NK-92 (cell line): ENCODE measurements around the gene SUPT3H.

Experiments
- DNase-seq: peaks from one replicate; lab custom pipeline; 2025; ENCODE audit not compliant: unreplicated experiment; lab: John Stamatoyannopoulos, UW

Gene SUPT3H

DNA sequence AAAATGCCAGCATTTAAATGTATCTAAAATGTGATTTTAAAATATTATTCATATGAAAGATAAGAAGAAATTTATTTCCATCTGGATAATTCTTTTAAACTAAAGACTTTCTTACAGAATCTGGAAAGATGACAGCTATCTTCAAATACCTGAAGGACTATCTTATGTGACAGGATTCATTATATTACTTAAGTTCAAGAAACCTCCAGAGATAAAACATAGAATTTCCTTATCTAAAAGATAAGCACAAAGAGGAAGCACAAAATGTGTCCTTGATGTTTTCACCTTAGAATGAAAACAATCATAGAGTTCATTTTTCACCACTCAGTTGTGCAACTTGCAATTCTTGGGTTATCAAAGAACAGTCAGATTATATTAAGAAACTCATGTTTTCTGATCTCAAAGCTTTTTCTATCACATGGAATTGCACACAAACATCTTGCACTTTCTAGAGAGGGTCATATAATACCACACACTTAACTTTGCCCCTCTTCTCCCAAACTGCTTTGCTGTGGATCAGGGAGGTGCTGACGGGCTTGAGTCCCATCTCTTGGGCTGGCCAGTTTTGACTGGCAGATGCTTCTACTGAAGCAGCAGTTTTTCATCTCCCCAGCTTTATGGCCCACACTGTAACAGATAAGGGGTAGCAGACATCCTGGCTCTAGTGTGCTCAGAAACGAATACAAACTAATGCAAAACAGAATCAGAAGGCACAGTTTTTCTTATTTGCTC, 522.9 kb downstream of the SUPT3H start:
- no peak for DNase-seq

DNA sequence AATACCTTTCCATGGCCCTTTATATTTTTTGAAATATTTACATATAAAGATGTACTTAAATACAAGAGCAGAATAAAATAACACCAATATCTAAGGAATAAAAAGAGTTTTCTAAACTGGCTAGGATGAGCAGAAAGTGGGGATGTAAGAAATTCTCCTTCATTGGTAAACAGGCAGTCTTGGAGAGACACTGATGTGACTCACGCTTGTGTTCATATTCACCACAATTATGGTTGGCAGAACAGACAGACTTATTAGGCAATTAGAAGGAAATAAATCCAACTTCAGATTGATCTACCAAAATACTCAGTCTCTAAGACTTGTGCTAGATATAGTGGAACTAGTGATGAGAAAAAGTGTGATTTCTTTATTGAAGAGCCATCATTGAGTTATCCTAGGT, 526.6 kb downstream of the SUPT3H start:
- DNase-seq, result no peak

DNA sequence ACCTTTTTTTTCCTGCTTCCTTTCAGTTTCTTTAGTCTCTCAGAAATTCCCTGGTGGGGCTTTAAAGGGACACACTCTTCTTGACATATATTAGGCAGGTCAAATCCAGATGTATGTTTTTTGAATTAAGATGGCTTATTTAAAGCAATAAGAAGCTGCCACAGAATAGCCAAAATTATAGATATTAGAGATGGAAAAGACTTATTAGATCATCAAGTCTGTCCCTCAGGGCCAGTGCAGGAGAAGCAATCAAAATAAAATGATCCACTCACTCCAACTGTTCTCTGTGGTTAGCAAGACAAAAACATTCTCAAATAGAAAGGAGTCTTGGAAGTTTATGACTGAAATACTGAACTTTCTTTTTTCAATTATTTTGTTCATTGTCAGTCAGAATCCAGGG, 527.4 kb downstream of the SUPT3H start:
- DNase-seq, result no peak

DNA sequence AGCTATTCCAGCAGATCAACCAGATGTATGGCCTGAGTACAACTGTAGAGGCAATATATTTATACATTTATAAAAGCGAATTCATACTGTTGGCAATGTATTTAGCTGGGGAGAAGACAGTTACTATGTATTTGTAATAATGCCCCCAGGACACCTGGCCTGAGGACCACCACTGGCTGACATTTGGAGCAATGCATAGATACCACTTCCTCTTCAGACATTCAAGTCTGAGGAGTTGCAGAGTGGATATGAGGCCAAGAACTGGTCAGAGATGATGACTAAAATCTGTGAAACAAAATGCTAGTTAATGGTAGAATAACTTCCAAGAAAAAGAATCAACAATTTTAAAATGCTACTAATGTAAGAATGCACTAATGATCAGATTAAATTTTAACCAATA, 527.9 kb downstream of the SUPT3H start:
- DNase-seq, result no peak

DNA sequence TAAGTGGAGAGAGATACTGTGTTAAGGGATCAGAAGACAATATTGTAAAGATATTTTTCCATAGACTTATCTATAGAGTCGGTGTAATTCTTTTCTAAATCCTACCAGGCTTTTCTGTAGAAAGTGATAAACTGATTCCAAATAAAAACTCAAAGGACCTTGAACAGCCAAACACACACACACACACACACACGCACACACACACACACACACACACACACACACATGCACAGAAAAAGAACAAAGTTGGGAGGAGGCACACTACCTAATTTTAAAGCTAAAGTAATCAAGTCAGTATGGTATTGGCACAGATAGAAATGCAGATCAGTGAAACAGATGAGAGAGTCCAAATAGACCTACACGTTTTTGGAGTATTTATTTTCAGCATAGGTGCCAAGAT, 534.0 kb downstream of the SUPT3H start:
- DNase-seq, result no peak

DNA sequence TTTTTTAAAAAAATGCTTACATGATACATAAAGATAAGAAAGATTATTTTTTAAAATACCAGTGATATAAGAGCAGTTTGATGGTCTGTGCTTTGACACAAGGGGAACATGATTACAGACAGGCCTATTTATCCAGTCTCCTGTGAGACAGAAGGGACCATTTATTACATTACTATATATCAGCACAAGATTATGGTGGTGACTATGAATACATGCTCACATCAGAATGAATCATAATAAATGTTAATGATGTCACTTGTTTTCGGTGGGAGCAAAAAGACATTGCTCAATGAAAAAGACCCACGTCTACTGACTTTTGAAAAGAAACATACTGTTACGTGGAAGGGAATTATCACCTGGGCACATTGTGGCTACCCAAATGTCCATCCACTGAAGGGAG, 535.1 kb downstream of the SUPT3H start:
- no peak for DNase-seq

DNA sequence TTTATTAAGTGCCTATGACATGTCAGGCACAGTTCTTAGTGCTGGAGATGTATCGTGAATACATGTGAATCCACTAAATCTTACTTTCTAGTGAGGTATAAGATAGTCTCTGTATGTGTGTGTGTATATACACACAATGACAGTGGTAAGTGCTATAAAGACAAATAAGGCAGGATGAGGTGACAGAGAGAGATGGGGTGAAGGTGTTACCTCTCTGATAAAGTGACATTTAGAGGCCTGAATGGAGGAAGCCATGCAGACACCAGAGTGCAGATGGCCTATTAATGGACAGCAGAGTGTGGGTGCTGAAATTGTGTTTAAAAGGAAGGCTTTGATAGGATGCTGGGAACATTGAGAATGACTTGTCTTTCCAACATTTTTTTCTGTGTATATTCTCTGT, 535.9 kb downstream of the SUPT3H start:
- DNase-seq, result no peak

DNA sequence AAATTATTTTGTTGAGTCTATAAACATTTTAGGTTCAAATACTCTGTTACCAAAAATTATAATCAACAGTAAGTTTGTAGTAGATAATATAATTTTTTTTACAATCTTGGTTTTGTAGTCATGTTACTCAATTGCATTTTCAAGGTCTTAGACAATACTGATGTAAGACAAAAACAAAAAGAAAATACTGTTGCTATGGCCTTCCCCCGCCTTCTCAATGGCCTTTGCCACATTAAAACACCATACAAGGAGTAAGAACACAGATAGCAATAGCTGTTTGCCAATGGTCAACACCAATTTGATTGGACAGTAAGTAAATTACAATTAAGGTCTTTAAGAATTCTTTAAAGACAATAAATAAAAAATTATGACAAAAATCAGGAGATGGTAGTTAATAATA, 540.0 kb downstream of the SUPT3H start:
- DNase-seq, result no peak

DNA sequence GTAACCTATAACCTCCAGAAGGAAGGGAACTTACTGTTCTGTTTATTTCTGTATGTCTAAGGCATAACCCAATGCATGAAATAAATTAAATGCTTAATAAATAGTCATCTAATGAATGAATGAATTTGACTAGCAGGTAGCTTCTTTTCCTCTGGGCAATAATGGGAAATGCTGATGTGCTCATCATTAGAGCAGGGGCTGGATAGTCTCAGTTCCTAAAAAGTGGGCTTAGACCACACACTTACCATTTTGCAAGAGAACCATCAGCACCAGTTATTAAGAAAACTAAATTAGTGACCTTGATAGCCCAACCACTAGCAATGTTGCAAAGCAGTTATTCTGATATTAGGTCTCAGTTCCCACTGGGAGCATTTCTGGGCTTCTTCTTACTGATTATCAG, 540.5 kb downstream of the SUPT3H start:
- DNase-seq, result no peak

DNA sequence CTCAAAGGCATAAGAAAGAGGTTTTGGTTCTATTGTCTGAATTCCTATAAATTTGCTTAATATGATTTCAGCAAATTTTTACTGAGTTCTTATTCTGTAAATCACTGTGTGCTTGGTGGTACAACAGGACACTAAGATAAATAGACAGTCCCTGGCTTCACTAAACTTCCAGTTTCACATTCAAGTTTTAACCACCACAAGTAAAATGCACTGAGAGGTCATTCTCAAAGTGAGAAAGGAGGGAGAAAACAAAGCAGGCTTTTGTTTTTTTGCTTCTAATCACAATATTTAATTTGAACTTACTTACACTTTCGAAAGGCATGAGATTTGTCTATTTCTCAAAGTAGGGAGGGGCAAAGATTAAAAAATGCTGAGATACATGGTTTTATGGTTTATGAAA, 544.5 kb downstream of the SUPT3H start:
- DNase-seq, result no peak

DNA sequence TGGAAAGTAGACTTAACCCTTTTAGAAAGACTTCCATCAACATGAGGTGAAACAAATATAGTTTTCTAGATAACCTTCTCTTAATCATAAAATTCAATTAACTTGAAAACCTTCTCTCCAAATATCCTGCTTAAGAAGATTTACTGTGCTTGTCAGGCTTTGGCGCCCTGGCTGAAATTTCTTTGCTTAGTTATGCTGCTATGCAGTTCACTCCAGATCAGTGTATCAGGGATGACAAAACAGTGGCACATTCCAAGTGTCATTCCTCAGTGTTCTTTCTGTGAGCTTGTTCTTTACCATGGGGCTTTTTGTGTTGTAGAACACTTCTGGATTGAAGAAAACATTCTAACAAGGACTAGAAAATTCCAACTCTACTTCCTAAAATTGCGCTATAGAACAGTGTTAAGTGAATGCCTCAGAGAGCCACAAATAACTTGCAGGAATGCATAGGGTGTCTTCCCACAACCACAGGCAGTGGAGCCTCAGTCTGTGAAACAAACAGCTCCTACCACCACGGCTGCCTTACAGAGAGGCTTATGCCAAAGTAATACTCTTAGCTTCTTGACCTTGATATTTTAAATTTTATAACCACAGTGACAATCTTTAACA, 546.6 kb downstream of the SUPT3H start:
- DNase-seq, result no peak

DNA sequence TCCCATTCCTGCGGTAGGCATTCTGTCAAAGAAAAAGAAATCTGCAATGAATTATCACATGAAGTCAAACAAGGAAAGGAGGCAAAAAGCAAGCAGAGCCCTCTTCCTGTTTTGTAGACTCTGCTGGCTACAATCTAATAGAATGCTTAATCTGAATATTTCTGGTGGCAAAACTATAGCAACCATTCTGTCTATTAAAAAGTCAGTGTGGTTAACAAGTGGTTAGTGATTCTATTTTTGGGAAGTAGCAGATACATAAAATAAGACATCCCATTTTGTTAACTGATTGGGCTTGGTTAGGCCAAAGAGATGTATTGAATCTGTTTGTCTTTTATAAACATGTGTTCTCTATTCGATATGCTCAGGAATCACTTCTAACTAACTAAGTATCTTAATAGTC, 547.9 kb downstream of the SUPT3H start:
- no peak for DNase-seq

DNA sequence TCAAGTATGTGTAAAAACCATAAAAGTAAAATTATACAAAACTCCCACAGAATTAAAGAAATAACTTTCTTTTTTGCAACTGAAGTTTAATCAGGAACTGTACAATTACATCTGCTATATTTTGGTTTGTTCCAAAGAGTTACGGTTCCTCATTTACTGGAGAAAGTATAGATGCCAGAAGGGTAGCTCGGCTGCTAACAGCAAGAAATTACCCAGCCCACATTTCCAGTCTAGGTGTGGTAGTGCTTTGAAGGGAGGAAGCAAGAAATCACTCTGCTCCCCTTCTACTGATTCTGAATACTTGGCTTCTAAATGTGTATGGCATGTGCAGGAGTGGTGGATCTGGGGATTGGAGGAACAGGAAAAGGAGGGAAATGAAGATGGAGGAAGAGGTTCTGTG, 549.0 kb downstream of the SUPT3H start:
- DNase-seq, result no peak

DNA sequence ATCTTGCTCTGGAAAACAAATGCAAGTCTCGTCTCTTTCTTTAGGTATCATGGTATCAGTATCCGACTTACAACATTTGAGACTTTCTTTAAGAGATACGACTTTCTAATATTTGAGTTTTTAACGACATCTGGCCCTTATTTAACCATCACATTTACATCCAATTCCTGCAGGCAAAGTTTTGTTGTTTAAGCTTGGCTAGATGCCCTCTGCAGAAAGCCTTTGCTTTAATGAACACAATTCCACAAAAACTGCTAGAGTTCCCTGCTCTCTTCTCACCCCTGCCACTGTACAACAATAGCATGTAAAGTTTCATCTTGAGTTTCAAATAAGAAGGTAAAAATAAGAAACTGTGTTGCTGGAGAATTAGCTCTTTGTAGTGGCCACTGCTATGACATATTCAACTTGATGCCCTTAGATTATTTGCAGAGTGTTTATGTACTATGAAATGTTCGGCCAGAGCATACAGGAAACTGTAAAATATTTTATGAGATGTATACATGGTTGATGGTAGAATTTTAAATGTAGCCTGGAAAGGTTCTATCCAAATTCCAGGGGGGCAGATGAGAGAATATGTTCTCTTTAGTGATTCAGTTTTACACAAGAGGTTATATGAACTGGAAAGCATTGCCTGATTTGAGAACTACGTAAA, 551.6 kb downstream of the SUPT3H start:
- no peak for DNase-seq

DNA sequence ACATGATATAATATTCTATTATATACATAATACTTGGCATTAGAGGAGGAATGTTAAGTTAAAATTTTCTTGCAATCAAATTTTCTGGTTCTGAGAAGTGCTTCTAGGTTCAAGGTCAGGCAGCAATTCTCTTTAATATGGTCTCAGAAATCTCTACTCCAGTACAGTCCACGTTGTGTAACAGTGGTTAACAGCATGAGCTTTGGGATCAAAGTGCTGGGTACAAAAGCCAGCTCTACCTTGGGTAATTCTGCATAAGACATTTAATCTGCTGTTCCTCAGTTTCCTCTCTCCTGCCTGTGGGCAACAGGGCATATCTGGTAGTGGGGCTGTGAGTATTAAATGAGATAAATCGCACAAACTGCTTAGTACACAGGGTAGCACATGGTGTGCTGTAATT, 552.5 kb downstream of the SUPT3H start:
- no peak for DNase-seq

DNA sequence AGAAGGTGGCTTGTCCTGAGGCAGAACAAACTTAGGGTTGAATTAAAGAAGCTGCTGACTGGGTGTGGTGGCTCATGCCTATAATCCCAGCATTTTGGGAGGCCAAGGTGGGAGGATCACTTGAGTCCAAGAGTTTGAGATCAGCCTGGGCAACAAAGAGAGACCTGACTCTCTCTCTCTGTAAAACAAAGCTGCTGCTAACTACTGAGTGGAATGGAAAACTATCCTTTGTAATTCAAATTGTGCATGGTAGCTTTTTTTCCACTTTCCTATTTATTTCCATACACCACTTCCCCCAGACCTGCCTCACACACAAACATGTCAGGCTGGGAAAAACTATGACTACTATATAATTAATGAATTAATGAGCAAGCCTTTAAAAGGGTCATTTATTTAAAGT, 553.2 kb downstream of the SUPT3H start:
- DNase-seq, result no peak

DNA sequence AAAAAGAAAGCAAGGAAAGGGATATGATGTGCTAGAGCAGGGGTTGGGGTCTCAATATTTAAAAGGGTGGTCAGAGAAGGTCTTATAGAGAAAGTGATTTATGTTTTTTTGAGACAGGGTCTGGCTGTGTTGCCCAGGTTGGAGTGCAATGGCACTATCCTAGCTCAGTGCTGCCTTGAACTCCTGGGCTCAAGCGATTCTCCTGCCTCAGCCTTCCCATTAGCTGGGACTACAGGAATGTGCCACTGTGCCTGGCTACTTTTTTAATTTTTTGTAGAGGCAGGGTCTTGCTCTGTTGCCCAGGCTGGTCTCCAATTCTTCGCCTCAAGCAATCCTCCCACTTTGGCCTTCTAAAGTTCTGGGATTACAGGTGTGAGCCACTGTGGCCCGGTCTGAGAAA, 557.0 kb downstream of the SUPT3H start:
- no peak for DNase-seq

DNA sequence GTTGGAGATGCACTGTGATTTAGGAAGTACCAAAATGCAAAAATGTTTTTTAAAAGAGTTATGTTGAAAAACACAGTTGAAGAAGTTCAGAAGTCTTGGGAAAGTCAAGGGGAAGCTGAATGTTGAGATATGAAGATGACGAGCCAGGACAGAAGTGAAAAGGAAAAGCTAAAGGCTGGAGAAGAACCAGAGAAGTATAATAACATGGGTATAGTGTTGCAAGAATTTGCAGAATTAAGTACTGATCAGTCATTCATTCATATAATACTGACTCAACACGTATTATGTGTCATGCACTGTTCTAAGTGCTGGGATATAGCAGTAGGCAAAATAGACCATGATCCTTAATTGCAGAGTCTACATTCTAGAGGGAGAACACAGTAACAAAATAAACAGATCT, 557.4 kb downstream of the SUPT3H start:
- no peak for DNase-seq

DNA sequence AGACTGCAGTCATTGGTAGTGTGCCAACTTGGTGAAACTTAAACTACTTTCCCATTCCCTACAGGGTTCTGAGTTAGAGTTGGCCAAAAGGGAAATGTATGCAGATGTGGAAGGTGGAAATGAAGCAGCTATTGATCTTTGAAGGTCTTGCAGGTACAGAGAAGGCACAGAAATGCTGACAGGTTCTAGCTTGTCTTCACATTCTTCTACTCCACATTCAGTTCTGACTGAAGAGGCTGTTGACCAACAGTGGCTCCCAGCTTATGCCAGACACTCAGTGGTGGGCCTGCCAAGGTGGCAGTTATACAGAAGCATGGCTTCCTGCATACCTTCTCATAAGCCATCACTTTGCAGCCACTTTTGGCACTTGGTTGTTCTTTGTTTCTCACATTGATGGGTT, 566.3 kb downstream of the SUPT3H start:
- DNase-seq, result no peak

DNA sequence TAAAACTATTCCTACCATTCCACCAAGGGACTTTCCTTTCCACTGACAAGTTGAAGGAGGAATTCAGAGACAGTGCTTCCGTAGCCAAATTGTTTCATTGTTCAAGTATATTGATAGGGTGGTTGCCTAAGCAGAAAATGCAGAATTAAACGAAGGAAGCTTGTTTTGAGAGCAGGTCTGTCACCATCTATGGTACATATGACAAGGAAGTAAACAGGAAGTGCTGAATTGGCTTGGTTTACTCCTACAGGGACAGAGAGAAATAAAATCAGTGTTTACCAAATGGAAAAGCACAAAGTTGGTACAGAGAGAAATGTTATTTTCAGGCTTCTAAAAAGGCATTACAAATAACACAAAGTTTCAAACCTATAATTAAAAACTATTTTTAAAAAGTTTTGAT, 568.5 kb downstream of the SUPT3H start:
- DNase-seq, result no peak

DNA sequence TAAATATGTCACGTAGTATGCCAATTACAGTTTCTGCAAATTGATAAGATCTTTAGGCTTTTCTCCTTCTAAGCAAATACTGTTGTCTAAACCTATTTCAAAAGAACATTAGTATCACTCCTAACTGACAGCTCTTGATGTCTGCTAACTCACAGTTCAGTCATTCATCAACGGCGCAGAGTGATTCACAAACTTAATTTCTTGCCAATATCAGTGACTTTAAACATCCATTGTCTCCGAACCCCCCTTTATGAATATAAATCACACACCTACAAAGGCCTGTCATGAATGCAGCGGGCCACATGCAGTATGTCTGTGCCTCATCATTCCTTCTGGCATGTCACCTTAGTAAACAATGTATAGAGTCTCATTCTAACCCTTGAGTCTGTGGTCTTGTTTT, 569.6 kb downstream of the SUPT3H start:
- no peak for DNase-seq

DNA sequence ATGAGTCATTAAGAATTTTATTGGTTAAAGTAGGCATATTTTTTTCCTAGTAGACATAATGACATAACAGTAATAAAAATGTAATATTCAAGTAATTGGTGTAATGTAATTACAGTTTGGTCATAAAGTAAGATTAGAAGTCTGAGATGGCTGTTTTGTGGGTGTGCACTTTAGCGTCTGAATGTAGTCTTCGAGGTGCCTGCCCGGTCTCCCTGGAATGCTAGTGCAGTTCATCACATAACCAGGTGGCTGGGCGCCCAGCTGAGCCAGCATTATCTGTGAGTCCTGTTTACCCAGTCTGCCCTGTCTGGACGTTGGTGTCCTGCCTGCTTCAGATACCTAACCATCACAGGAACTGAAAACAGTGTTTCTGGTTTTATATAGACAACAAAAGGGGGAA, 571.1 kb downstream of the SUPT3H start:
- DNase-seq, result no peak
